ENCODE data around the gene PAIP2.
"Not testable (repeated sequence)": the region's sequence is repeated elsewhere in the genome, so short reads cannot be mapped to it uniquely, and the experiment has no call there.

Gene PAIP2

DNA sequence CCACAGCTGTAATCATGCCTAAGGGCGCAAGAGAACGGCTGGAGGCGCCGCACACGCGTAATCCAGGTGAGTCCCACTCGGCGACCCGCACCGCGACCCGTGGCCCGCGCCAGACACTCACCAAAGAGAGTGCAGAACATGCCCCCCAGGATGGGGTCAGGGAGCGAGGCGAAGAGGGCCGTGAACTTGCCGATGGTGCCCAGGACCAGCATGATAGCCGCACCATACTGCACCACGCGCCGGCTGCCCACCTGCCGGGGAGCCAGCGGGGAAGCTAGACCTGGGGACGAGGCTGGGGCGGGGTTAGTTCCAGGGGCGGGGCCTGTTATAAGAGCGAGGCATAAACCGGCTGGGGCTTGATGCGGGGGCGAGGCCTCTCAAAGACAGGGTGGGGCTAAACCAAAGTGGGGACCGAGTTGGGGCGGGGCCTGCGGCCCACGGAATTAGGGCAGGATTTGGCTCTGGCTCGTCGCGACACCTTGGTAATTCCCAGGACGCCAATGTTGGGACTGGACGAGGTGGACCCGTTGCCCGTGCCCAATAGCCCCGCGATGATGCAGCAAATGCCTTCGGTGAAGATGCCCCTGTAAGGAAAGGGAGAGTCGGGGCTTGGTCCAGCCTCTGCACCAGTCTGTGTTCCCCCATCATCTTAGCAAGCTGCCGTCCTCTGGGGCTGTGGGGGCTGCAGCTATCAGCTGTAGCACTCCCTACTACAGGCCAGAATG lies 36.6 kb downstream of the PAIP2 start:
- DNase-seq (ENCODE audit: low read depth in 2 of 3, low spot score in 1 of 3): no peak

DNA sequence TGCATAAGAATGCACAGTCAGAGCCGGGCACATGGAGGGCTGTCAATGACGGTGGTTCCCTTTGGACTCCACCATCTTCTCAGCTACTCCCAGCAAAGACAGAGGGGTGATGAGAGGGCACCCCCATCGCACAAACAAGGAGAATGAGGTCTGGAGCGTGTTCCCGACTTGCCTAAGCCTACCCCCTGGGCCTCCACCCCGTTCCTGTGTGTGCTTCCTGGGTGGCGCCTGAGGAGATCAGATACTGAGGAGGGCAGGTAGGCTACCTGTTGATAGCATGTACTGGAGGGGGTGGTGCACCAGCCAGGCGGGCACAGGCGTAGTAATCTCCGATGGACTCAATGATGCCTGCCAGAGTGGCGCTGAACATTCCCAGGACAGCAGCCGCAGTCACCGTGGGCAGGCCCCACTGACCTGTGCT lies 37.3 kb downstream of the PAIP2 start:
- DNase-seq (ENCODE audit: low read depth in 2 of 3, low spot score in 1 of 3): no peak

DNA sequence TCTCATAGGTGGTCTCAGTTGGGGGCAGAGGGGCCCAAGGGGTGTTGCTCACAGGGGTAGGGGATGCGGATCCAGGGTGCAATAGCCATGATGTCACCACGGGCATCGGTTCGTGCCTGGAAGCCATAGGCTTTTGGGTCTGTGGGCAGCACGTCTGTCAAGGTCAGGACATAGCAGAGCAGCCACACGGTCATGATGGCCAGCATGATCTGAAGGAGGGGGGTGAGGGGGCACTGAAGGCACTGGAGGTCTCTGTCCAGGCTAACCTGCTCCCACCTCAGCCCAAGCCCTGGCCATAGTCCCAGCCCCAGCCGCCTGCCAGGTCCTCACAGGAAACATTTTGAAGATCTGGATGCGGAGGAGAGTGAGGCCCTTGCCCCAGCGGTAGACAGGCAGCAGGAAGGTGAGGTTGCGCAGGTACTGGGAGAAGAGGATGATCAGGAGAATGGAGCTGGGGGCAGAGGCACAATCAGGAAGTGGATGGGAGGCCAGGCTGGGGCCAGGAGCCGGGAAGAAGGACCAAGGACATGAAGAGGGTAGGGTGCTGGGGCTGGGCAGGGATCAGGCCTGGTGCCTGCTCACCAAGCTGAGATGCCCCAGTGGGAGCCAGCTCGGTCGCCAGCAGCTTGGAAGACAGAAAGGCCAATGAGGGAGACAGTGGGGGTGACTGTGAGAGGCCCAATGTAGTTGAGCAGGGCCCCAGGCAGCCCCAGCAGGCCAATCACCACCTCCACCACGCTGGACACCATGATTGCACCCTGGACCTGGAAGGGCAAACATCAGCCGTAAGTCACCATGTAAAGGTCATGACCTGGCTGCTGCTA lies 38.2 kb downstream of the PAIP2 start:
- DNase-seq (ENCODE audit: low read depth in 2 of 3, low spot score in 1 of 3): no peak

DNA sequence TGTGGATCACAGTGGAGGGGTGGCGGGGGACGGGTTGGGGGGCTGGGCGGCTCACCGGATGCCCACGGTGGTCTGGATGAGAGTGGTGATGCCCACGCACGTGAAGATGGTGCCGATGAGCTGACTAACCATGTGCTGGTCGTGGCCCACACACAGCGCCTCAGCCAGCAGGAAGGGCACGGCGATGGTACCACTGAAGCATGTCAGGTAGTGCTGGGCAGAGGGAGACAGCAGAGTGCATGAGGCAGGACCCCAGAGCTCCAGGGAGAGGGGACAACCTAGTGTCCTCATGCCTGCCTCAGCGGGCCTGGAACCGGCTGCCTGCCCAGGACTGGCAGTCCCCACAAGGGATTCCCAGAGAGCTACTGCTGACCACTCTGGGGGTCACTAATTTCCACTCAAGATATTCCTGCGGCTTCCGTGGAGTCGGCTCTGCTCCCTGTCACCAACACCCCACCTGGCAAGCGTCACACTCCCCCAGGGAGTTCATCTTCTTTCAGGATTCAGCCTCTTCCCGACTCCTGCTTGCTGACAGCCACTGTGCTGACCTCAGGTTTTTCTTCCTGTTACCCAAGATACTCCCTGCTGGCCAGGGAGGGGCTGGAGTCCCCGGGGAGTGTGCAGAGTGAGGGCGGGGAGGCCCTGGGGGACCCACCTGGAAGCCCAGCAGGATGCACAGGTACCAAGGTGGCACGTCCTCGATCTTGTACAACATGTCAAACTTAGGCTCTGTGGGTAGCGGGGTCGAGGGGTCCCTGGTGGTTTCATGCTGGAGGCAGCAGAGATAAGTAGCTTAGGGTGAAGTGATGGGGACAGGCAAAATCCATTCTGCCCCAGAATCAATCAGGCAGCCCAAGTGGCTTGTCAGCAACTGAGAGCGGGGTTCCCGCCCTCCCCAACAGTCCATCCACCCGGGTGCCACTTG lies 40.4 kb downstream of the PAIP2 start:
- DNase-seq (ENCODE audit: low read depth in 2 of 3, low spot score in 1 of 3): no peak

DNA sequence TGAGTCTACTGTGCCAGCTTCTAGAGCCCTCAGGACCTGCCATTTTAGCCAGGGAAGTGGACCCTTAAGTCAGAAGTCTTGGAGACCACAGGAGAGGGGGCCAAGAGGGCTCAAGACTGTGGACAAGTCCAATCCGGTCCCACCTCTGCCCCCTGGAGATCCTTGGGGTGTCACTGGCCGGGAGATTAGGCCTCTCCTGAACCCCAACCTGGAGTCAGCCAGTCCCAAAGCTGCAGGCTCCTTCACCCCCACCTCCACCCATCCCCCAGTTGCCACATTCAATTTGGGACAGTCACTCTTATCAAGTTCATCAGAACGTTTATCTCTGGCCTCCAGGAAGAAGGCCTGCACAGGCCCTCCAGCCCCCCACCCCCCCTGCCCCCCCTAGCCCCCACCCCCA lies 41.2 kb downstream of the PAIP2 start:
- DNase-seq (ENCODE audit: low read depth in 2 of 3, low spot score in 1 of 3): no peak

DNA sequence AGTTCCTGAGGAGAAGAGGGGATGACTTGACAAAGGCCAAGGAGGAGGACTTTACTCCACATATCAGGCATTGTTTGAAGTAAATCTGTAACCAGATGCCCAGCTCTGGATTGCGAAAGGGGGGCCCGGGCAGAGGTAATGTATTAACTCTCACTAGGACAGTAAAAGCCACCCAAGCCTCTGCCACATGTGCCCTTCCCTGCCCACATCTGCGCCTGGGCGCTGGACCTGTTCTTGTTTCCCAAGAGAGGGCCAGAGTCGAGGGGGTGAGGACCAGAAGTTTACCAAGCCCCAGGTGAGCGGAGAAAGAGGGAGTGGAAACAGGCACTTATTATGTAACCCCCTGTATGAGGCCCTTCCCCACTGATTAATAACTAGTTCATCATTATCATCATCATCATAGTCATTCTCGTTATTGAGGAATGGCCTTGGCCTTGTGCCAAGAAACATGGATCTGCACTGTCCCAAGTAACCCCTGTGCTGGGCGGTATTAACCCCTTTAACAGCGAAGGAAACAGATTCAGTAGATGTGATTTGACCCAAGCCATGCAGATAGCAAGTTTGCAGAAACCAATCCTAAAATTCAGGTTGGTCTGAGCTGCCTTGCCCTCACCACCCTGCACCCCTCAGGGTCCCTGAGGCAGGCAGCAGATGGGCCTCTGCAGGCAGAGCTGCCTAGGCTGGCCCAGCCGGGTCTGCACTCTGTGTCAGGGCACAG lies 41.8 kb downstream of the PAIP2 start, which contains the start of gene SLC23A1:
TSS of gene SLC23A1 (minus strand) at position 23 of the 718 bp plus-strand sequence. CDS start 44 bp downstream, outside the sequence.
- no peak for DNase-seq (ENCODE audit: low read depth in 2 of 3, low spot score in 1 of 3)

DNA sequence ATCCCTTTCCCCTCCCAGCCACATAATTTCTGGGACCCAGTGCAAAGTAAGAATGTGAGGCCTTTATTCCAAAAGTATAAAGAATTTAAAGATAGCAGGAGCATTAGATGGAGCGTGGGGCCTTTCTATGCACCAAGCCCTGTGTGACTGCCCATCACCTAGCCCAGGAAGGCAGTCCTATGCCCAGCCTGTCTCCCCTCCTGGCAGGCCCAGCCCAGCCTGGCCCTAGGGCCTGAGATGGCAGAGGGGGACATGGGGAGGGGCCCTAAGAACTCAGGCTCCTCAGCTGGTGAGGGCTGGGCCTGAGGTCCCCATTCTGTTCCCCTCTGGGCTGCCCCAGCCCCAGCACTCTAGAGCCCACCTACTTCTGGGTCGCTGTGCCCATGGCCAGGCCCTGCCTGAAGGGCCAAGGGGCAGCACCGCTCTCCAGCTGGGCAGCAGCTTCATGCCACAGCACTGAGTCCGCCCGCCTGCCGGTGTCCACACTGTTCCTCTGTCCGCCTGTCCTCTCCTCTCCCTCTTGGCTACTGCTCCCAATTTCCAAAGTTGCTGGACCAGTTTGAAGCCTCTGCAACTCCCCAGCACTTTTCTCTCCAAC lies 42.4 kb downstream of the PAIP2 start:
- DNase-seq (ENCODE audit: low read depth in 2 of 3, low spot score in 1 of 3): no peak

DNA sequence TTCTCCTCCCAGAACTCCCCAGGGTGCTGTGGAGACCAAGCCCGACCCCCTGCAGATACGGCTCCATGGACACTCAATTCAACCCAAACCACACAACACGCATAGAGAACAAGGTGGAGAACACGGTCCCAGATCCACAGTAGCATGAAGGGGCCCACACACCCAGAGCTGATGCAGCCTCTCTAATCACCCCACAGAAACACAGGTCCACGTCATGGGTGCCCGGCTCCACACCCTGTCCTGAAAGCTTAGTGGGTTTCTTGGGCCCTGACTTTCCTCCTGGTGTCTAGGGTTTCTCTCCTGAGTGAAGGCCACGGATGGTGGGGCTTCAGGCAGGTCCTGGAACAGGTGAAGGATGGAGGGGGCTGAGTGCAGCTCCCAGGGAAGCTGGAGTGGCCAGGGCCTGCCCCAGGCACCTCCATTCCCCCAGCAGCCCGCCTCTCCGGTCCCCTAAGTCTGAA lies 43.0 kb downstream of the PAIP2 start:
- DNase-seq (ENCODE audit: low read depth in 2 of 3, low spot score in 1 of 3): no peak

DNA sequence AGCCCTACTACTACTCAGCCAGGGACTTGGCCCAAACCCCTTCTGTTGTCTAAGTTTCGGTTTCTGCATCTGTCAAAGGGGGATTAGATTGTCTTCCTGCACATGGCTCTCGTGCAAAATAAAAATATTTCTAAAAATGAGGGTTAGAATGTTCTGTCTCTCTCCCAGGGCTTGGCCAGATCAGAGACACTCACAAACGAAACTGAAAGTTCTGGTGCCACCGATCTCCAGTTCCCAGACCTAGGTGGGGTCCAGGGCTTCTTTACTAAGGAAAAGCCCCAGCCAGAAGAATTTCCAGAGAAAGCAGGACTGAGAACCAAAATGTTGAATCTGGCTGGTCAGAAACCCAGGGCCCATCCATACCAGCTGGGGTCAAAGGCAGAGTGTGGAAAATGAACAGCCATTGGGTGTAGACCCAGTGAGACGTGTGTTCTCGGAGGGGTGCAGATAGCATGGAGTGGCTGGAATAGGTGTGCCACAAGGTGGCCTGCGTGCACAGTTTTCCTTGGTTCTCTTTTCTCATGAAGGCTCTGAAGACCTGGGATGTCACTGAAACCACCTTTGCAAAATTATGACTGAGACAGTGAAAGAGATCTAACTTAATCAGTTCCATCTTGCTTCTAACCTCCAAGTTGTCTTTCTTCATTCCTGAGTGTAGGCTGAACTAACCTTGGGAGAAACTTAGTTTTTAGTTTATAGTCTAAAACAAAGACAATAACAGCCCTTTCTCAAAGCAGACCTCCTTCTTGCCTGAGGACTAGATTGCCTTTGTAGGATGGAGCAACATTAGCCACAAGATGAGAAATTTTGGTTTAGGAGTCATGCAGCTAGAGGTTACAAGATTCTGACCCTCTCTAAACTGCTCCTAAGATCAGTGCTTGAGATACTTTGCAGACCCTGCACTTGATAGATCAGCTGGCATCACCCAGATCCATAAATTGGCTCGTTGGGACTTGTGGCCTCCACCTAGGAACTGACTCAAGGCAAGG lies 43.7 kb downstream of the PAIP2 start:
- no peak for DNase-seq (ENCODE audit: low read depth in 2 of 3, low spot score in 1 of 3)

DNA sequence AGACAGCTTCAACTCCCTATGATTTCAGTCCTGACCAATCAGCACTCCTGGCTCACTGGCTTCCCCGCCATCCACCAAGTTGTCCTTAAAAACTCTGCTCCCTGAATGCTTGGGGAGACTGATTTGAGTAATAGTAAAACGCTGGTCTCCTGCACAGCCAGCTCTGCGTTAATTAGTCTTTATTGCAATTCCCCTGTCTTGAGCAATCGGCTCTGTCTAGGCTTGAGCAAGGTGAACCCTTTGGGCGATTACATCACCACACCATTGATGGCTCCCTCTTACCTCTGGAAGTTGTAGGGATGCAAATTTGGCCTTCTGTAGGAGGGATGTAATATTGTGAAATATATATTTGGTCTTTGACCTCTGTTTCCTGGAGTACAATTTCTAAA lies 44.4 kb downstream of the PAIP2 start:
- DNase-seq (ENCODE audit: low read depth in 2 of 3, low spot score in 1 of 3): no peak

DNA sequence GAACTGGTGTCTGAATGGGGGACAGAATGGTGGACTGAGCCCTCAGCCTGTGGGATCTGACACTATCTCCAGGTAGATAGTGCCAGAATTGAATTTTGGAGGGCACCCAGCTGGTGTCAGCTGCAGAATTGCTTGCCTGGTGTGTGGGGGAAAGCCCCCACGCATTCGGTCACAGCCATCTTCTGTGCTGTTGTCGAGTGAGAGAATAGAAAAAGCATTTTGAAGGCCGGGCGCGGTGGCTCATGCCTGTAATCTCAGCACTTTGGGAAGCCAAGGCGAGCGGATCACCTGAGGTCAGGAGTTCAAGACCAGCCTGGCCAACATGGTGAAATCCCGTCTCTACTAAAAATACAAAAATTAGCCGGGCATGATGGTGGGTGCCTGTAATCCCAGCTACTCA lies 45.3 kb downstream of the PAIP2 start:
- not testable (repeated sequence) for DNase-seq (ENCODE audit: low read depth in 2 of 3, low spot score in 1 of 3)

DNA sequence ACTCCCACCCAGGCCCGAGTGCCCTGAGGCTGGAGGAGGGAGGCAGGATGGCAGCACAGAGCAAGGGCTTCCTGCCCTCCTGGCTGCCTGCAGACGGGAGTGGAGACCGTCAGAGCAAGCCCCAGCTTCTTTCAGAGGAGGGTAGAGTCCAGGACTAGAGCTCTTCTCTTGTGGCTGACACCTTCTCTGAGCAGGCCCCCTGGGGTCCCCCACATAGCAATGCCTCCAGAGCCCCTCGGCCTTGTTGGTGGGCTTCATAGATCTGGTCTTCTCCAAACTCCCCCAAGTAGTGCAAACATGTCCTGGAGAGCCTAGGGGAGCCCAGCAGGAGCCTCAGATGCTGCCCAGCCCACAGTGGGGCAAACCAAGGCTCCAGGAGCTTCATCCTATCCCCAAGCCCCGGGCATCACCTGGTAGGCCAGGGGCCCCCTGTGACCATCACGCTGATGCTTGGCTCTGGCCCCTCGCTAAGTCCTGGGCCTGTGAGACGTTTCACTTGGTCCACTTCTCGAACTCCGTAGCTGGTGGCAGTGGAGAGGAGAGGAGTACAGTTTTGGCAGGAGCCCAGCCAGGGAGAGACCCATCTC lies 46.0 kb downstream of the PAIP2 start:
- DNase-seq (ENCODE audit: low read depth in 2 of 3, low spot score in 1 of 3): no peak

DNA sequence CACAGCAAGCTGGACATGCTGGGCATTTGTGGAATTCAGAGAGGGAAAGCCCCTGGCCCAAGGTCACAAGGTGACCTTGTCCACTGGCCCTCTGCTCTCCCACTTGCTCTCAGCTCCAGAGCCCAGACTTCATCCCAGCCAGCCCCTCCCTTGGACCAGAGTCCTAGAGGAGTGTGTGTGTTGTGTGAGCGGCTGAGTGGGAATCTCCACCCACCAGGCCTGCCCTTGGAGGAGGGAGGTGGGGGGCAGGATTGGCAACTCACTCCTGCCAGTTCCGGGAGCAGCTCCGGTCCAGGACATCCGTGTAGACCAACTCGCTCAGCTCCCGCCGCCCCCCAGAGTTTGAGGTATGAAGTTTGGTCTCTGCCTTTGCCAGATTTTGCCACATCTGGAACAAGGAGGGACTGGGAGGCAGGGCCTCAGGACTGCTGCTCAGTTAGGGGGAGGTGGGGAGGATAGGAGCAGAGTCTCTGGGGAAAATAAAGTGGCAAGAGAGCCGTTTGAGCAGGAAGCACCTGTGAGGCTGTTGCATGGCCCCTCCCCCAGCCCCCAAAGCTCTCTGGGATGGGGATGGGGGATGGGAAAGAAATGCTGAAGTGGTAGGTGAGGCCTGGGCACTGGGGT lies 46.7 kb downstream of the PAIP2 start:
- no peak for DNase-seq (ENCODE audit: low read depth in 2 of 3, low spot score in 1 of 3)

DNA sequence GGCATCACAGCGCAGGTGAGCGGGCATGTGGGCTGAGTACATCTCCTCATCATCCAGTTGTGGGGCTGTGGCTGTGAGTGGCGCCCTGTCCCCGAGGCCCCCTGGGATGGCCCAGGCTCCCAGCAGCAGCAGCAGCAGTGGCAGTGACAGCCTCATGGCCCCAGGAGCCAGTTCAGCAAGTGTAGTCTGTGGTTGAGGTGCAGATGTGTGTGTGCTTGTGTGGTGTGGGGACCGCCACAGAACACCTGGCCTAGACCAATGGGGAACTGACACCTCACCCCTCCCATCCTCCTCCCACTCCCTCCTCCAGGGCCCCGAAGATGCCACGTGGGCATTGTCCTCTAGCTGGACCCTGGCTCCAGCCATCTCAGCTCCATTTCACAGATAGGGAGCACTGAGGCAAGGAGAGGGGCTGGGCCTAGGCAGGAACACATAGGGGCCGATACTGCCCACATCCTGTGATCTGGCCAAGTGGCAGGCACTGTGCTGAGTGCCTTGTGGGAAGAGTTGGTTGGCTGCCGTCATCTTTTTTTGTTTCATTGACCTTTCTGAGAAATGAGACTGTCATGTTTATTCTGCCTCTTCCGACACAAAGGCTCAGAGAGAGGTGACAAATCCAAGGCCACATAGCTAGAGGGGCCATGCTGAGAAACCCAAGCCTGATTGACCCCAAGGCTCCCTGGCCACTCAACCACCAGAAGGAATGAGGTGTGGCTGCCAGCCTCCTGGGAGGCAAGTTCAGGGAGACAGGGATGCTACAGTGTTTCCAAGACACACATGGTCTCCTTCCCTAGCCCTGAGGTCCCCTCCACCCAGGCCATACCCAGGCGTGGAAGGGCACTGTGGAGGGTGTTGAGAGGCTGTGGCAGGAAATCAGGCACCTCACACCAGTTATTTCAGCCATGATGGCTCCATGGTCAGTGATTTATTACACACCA lies 48.3 kb downstream of the PAIP2 start, which contains the start of gene MZB1:
TSS of gene MZB1 (minus strand) at position 213 of the 938 bp plus-strand sequence. CDS start at position 156, 57 bp downstream.
- DNase-seq (ENCODE audit: low read depth in 2 of 3, low spot score in 1 of 3): peak; percentile 49 to 53 (median 53)

DNA sequence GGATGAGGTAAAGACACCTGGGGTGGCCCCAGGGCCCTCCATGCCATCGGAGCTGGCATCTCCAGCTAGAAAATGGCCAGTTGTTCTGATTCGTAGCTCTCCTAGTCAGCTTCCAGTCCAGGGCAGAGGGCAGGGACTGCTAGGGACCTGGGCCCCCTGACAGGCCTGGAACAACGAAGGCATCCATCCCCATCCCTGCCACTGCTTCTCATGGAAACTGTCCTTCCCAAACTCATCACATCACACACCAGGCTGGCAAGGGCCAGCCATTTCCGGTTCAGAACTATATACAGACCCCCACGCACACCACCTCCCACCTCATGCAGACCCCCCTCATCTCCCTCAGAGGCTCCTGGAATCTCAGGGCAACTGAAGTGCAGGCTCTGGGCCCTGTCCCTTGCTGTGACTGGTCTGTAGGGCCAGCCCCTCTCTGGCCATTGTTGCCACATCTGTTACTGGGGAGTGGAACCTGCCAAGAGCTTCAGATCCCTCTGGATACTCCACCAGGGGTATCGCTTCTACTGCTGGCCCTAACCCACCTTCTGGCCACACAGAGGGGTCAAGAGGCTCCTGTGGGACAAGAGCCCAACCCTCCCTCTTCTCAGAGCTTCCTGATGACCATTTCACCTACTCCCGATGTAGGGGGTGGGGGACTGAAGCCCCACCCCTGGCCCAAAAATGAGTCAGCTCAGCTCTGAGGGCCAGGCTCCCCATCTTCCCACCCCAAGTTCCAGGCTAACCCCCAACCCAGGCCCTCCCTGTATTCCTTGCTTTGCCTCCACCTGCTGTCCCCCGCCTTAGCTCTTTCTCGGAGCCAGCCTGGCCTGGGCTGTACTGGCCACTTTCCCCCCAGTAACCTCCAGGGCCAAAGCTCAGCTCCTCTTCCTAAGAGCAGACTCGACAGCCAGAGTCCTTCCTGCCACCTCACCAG lies 49.2 kb downstream of the PAIP2 start:
- no peak for DNase-seq (ENCODE audit: low read depth in 2 of 3, low spot score in 1 of 3)
